Fibroblast of peridontal ligament (primary cell): ENCODE data around the gene UBE2D2.
A peak's percentile ranks its signal among the peaks of the same experiment; 100 is the strongest.
"Not testable (repeated sequence)": the region's sequence is repeated elsewhere in the genome, so short reads cannot be mapped to it uniquely, and the experiment has no call there.

Experiments used
- DNase-seq: peaks from one replicate; pipeline ENCODE4 v3.0.0-alpha.2; 2010; ENCODE audit errors: extremely low read depth

UBE2D2 gene

GRCh38 chr5:139560752-139561654 lies at the start of gene UBE2D2:
UBE2D2 (plus strand) TSS chr5:139561339; CDS start chr5:139561792, 453 bp downstream.
- DNase-seq, result peak; percentile 97

- DNase-seq, result no peak
These were observed 48.3 kb upstream of the UBE2D2 start for GRCh38 chr5:139512786-139513390.

- peak; percentile 77 for DNase-seq
These were observed 47.7 kb upstream of the UBE2D2 start for GRCh38 chr5:139513434-139513833.

- DNase-seq, result no peak
These were observed 47.2 kb upstream of the UBE2D2 start for GRCh38 chr5:139513852-139514485.

GRCh38 chr5:139514486-139514856 lies 46.7 kb upstream of the UBE2D2 start:
- no peak for DNase-seq

GRCh38 chr5:139517683-139518564 lies 43.2 kb upstream of the UBE2D2 start:
- DNase-seq, result peak; percentile 79

- no peak for DNase-seq
These were observed 37.3 kb upstream of the UBE2D2 start for GRCh38 chr5:139523635-139524445.

- DNase-seq, result no peak
These were observed 36.7 kb upstream of the UBE2D2 start for GRCh38 chr5:139524446-139524845.

GRCh38 chr5:139524940-139525585 lies 36.1 kb upstream of the UBE2D2 start:
- no peak for DNase-seq

- DNase-seq, result not testable (repeated sequence)
These were observed 35.4 kb upstream of the UBE2D2 start for GRCh38 chr5:139525586-139526308.

GRCh38 chr5:139526309-139527089 lies 34.6 kb upstream of the UBE2D2 start:
- DNase-seq, result not testable (repeated sequence)

- DNase-seq, result not testable (repeated sequence)
These were observed 34.1 kb upstream of the UBE2D2 start for GRCh38 chr5:139527090-139527470.

- not testable (repeated sequence) for DNase-seq
These were observed 33.2 kb upstream of the UBE2D2 start for GRCh38 chr5:139527896-139528467.

- DNase-seq, result not testable (repeated sequence)
These were observed 32.4 kb upstream of the UBE2D2 start for GRCh38 chr5:139528695-139529094.

GRCh38 chr5:139530079-139530478 lies 31.1 kb upstream of the UBE2D2 start:
- DNase-seq, result not testable (repeated sequence)

GRCh38 chr5:139531772-139532169 lies 29.4 kb upstream of the UBE2D2 start:
- no peak for DNase-seq

- DNase-seq, result no peak
These were observed 17.6 kb upstream of the UBE2D2 start for GRCh38 chr5:139543423-139543991.

GRCh38 chr5:139546593-139546992 lies 14.5 kb upstream of the UBE2D2 start:
- not testable (repeated sequence) for DNase-seq
